Suppressor macrophage treated with lipopolysaccharide for 1 hour (primary cell): ENCODE measurements around the gene GLP2R.

ENCODE experiments used
- DNase-seq, 3 donors: peaks; one replicate each; pipeline ENCODE4 v3.0.0-alpha.2; 2020 to 2022

GLP2R gene

DNA sequence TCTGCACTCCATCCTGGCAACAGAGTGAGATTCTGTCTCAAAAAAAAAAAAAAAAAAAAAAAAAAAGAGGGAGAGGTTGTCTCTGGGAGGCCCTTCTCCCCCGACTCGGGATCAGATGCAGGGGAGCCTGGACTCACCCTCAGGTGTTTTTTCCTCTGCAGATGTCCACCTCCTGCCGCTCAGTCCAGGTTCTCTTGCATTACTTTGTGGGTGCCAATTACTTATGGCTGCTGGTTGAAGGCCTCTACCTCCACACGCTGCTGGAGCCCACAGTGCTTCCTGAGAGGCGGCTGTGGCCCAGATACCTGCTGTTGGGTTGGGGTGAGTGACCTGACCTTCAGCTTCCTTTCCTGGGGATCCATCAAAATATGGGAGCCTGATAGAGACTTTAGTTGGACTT, 34.1 kb downstream of the GLP2R start:
- no peak for DNase-seq

DNA sequence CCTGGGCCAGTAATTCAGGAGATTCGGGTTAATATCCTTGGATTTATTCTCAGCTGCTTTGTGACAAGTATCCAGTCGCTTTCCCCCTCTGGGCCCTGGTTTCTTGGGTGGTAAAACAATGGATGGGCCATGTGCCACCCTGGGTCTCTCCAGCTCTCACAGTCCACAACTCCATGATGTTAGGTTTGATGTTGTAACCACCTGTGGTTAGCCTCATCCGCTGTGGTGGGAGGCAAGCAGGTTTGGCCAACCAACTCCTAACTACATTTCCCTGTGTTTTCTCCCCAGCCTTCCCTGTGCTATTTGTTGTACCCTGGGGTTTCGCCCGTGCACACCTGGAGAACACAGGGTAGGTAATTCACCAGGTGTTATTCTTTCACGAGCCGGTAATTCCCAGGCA, 35.1 kb downstream of the GLP2R start:
- DNase-seq = no peak

GRCh38 chr17:9862220-9862619, 36.5 kb downstream of the GLP2R start:
- DNase-seq = peak in 2 of 3 donors; percentile 23 to 49

GRCh38 chr17:9862949-9863348, 37.2 kb downstream of the GLP2R start:
- DNase-seq = no peak

- peak; percentile 17 to 51 (median 39) for DNase-seq
Observed at GRCh38 chr17:9865586-9865985, 39.9 kb downstream of the GLP2R start.

DNA sequence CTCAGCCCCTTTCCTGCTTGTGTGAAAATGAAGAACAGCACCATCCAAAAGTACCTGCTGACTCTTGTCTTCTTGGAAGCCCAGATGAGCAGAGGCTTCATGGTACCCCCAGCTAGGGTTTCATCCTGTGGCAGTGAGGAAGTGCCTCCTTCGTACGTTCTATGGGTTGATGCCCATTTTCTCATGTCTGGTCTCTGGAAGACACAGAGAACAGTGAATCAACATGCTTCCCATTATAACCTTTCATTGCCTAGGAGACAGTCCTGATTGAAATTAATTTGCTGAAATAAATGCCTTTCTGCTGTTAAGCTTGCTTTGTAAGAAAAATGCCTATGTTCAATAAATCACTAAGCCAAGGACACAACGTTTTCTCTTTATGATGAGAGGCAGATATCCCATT, 42.8 kb downstream of the GLP2R start:
- DNase-seq = no peak

DNA sequence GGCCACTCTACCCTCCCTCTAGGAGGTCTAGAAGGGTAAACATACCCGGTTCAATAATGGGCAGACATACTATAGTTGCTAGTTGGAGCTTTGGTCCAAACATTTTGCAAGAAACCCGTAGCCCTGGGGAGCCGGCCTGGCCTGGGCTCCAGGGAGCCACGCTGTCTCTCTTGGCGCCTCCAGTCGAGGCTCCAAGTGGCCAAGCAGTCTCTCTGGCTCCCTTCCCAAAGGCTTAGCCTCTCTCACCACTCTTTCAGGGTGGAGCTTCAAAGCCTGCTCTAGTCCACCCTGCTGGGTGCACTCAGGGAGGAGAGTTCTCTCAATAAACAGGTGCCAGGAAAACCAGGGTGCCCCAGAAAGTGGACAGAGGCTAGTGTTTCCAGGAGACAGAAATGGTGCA, 47.1 kb downstream of the GLP2R start:
- DNase-seq = no peak

- no peak for DNase-seq
Observed at GRCh38 chr17:9874722-9875121, 49.0 kb downstream of the GLP2R start.

DNA sequence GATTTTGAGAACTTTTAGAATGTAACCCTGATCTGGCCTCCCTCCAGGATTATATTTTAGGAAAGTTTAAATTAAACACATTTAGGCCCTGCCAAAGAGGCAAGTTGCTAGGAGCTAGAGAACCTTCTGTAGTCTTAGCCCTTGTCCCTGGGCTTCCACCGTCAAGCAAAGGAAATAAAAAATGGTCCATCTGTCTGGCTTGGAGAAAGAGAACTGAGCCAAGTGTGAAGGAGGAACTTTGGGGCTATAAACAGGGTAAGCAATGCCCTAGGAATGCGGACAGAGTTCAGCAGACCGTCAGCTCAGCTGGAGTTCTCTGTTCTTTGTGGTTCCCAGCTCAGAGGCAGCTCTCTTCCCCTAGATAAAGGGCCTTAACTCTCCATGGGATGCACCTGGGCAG, 49.7 kb downstream of the GLP2R start:
- DNase-seq = peak in 2 of 3 donors; percentile 24 to 28

GRCh38 chr17:9878356-9878755, 52.6 kb downstream of the GLP2R start:
- peak; percentile 33 to 54 (median 47) for DNase-seq

- DNase-seq = peak; percentile 68 to 90 (median 86)
Observed at GRCh38 chr17:9878786-9879525, 53.2 kb downstream of the GLP2R start.

- peak; percentile 83 to 93 (median 93) for DNase-seq
Observed at GRCh38 chr17:9880582-9880999, 54.9 kb downstream of the GLP2R start.

DNA sequence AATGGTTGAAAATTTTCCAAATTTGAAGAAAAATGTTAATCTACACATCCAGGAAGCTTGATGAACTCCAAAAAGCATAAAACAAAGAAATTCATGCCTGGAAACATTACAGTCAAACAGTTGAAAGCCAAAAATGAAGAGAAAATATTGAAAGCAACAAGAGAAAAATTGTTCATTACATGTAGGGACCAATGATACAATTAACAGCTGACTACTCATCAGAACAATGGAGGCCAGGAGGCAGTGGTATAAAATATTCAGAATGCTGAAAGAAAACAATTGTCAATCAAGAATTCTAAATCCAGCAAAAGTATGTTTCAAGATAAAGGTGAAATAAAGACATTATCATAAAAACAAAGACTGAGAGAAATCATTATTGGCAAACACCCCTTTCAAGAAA, 57.7 kb downstream of the GLP2R start:
- DNase-seq = no peak

DNA sequence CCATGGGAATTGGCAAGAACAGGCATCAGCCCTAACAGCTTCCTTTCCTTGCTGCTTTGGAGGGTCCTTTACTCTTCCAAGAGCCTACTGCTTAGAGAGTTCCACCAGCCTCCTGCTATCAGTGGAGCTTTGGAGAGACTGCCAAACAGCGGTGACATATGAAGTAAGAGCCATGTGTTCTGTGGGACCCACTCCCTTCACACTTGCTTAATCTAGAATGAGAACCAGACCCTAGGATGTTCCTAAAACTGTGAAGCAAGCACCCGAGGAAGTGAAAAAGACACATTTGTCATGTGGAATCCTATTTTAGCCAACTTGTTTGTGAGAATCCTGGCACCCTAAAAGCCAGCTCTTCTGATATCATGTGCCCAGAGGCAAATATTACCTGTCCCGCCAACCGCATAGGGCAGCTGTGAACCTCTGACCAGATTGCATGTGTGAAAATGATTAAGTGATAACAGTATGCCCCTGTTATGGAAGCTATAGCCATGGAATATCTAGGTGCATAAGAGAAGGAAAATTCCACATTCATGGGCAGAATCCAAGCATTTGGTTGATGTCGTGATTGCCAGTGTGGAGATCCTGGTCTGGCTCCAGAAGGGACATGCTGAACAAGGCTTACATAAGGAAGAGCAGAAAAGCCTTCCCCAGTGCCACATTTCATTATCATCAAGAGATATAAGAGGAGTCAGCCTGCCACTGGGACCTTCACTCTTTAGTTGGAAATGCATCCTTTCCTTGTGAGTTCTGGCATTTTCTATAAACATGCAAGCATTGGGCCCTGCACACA, 60.6 kb downstream of the GLP2R start:
- no peak for DNase-seq

- DNase-seq = no peak
Observed at GRCh38 chr17:9887508-9887907, 61.8 kb downstream of the GLP2R start.

DNA sequence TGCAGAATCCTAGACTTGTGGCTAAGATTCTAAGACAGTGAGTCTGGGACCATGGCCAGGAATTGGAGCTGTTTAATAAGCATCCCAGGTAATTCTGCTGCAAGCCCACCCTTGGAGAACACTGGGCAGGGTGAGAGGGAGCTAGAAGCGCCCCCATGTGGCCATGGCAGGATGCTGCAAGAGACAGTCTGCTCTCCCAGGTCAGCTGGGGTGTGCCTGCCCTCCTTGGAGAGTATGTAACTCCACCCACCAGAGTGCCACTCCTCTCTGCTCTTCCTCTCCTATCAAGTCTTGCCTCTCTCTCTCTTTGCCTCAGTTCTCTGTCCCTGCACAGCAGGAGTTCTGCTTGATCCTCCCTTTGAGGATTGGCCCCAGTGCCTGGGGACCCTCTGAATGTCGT, 64.4 kb downstream of the GLP2R start:
- peak; percentile 55 to 77 (median 63) for DNase-seq

DNA sequence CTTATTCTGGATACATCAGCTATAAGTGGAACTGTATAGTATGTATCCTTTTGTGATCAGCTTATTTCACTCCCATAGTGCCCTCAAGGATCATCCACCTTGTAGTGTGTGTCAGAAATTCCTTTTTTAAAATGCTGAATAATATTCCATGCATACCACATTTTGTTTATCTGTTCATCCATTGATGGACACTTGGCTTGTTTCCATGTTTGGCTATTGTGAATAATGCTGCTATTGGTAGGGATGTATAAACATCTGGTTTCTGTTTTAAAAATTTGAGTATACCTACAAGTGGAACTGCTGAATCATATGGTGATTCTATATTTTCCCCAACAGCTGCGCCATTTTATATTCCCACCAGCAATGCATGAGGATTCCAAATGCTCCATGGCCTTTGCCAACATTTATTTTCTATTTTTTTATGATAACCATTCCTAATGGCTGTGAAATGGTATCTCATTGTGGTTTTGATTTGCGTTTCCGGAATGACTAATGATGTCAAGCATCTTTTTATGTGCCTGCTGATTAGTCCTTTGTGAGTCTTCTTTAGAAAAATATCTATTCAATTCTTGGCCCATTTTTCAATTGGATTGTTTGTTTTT, 67.8 kb downstream of the GLP2R start:
- DNase-seq = no peak

DNA sequence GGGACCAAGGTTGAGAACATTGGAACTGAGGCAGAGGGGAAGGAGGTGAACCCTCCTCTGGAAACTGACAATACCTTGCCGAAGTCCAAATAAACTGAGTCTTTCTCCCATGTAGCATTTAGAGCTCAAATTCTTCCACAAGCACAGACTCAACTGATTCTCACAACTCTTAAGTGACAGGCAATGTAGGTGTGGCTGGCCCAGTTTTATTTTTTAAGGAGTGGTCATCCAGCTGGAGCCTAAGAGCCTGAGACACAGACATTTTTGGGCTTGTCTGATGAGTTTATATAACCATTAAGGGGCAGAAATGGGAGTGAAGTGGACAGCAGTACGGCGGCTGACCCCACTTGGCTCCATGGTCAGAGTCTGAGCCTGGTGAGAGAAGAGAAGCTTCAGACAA, 68.5 kb downstream of the GLP2R start:
- no peak for DNase-seq

DNA sequence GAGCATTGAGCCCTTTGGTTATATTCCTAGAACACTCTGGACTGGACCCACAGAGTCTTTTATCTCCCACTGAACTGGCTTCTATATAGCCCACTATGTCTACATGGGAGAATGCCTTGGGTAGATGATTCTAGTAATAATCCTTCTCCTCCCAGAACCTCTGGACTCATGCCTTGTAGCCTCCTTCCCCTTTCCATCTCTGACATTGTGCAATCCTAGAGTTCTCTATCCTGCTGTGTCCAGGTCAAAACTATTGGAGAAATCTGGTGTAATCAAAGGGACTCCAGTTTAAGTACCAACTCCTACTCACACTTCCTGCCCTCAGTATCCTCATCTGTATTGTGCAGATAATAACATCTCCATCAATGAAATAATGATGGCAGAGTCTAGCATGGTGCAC, 70.2 kb downstream of the GLP2R start:
- peak; percentile 41 to 62 (median 56) for DNase-seq

- DNase-seq = no peak
Observed at GRCh38 chr17:9897372-9897968, 71.7 kb downstream of the GLP2R start.

GRCh38 chr17:9898812-9899211, 73.1 kb downstream of the GLP2R start:
- DNase-seq = no peak

DNA sequence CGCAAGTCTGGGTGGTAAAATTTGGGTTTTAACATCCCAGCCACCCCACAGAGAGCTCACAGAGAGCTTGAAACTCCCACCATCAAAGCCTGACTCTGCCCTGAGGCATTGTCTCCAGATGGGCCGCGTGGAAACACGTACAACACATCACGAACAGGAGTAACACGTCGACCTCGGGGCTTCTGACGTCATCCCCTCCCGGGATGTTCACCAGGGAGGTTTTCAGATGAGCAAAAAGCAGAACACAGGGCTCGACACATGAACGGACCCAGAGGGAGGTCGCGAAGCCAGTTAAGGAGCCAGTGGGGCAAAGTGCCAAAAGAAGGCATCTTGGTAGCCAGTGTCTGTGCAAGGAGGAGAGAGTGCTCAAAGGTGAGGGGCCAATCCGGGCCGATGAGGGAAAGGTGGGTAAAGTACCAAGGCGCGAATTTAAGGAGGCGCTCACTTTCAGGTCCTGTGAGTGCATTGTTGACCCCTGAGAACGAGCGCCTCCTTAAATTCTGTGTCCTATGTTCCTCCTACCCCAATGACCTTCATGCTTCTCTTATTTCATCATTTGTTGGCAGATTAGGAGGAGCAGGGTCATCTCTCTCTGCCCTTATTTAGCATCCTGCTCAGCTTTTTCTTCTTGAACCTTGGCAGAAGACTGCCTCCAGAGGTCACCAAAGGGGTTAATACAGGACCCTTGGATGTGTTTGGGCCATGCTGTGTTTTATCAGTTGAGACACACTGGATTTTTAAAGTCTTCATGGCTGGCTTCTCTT, 73.7 kb downstream of the GLP2R start:
- no peak for DNase-seq
